HepG2 (cell line): ENCODE results near the gene XKR7. TPM values are rescaled to one million over a fixed set of nuclear protein-coding genes. Genes with fewer than 3 reads are reported as not detected.

Experiments used
- ATAC-seq: fragments of 200-7000 bp; cut with Tn5 transposase; 3 replicates; pipeline ENCODE4 v1.9.1; 2020; ENCODE audit warnings: mild to moderate bottlenecking, moderate library complexity
- BruUV-seq: library from RNA; stranded (reverse); fragments of 400-500 nt; replicated peaks from 2 replicates; lab custom pipeline; 2021; lab: Mats Ljungman, UMichigan
- CTCF ChIA-PET: fragments of 300-600 bp; formaldehyde crosslinking; extraction: SDS; loops from one replicate; lab custom pipeline; 2021; ENCODE audit warnings: low total read pairs, inconsistent platforms, low intra/inter-chr PET ratio; lab: Yijun Ruan, JAX
- POLR2A ChIA-PET: fragments of 350-600 bp; sonication (Branson Sonifier 250); formaldehyde crosslinking; loops from one replicate; lab custom pipeline; 2020; ENCODE audit warnings: antibody characterized with exemption, inconsistent platforms; lab: Yijun Ruan, JAX
- DNase-seq: peaks from one replicate; pipeline ENCODE4 v3.0.0-alpha.2; 2015; ENCODE audit warnings: low spot score
- FAIRE-seq: peaks from 3 replicates; lab custom pipeline; 2011; peaks lifted over from hg19 to GRCh38; lab: Jason Lieb, UNC
- H2AFZ ChIP-seq: one replicate; pipeline ENCODE4 v1.6.1; 2011; ENCODE audit warnings: low read length, inconsistent platforms
- H3K27ac ChIP-seq: fragments of 300-600 bp; 3 replicates; pipeline ENCODE4 v1.8.0; 2011; ENCODE audit warnings: mixed run types, mild to moderate bottlenecking, mixed read lengths, low read length, inconsistent platforms; ENCODE audit not compliant: insufficient read depth; ENCODE audit errors: extremely low read length
- H3K27me3 ChIP-seq, 2 experiments: fragments of 200-600 bp in 1 of 2; 2 replicates in 1 of 2; 3 replicates in 1 of 2; pipeline versions ENCODE4 v1.6.0 to v1.8.0; 2011; ENCODE audit warnings: low read length in 2 of 2, mild to moderate bottlenecking in 2 of 2, moderate library complexity in 2 of 2, inconsistent platforms in 1 of 2; ENCODE audit not compliant: insufficient read depth in 2 of 2, control insufficient read depth in 1 of 2
- H3K36me3 ChIP-seq, 2 experiments: fragments of 200-600 bp in 1 of 2; replicated peaks in 1 of 2; 2 replicates in 1 of 2; 3 replicates in 1 of 2; pipeline versions ENCODE4 v1.5.1 to v1.8.0; 2011; ENCODE audit warnings: low read length in 2 of 2, inconsistent platforms in 1 of 2; ENCODE audit not compliant: insufficient read depth in 2 of 2, control insufficient read depth in 1 of 2
- H3K4me1 ChIP-seq: 2 replicates; pipeline ENCODE4 v1.5.1; 2012; ENCODE audit warnings: low read length, inconsistent platforms; ENCODE audit not compliant: insufficient read depth
- H3K4me2 ChIP-seq: 2 replicates; pipeline ENCODE4 v1.6.0; 2011; ENCODE audit warnings: low read depth, low read length, inconsistent platforms
- H3K4me3 ChIP-seq, 3 experiments: fragments of 200-600 bp in 1 of 3; sonication (generic), shearing (Covaris generic) in 1 of 3; replicated peaks in 1 of 3; 2 replicates each; pipeline ENCODE4 v1.5.1; 2011 to 2016; ENCODE audit warnings: low read length in 3 of 3, inconsistent platforms in 2 of 3, low read depth in 2 of 3, mild to moderate bottlenecking in 2 of 3, control low read depth in 1 of 3, mixed read lengths in 1 of 3; ENCODE audit not compliant: insufficient read depth in 1 of 3
- H3K79me2 ChIP-seq: one replicate; pipeline ENCODE4 v1.6.1; 2011; ENCODE audit warnings: low read length, inconsistent platforms; ENCODE audit not compliant: insufficient read depth
- H3K9ac ChIP-seq: 2 replicates; pipeline ENCODE4 v1.6.0; 2011; ENCODE audit warnings: mild to moderate bottlenecking, low read depth, low read length, inconsistent platforms; ENCODE audit not compliant: insufficient read depth
- H3K9me3 ChIP-seq: 2 replicates; pipeline ENCODE4 v1.5.1; 2012; ENCODE audit warnings: mild to moderate bottlenecking, low read length
- H4K20me1 ChIP-seq: 2 replicates; pipeline ENCODE4 v1.6.0; 2011; ENCODE audit warnings: inconsistent platforms, mild to moderate bottlenecking, low read length, moderate library complexity; ENCODE audit not compliant: insufficient read depth
- CEBPB ChIP-seq: IDR thresholded peaks from 2 replicates; pipeline ENCODE4 v1.6.1; 2011; ENCODE audit warnings: low read depth, low read length, improper control_type of control experiment, borderline replicate concordance
- POLR2G ChIP-seq: fragments of 200-400 bp; formaldehyde crosslinking; IDR thresholded peaks from 2 replicates; pipeline ENCODE4 v1.6.1; 2018; ENCODE audit warnings: mild to moderate bottlenecking, low read depth, low read length, moderate library complexity
- RBM22 ChIP-seq: fragments of 200-400 bp; formaldehyde crosslinking; optimal IDR thresholded peaks from 2 replicates; pipeline ENCODE3; 2017; ENCODE audit warnings: mild to moderate bottlenecking, low read length, moderate library complexity
- ZNF644 ChIP-seq: IDR thresholded peaks from 2 replicates; pipeline ENCODE4 v1.6.1; 2016; ENCODE audit warnings: low read depth
- ZNF766 ChIP-seq: sonication (generic); formaldehyde crosslinking; IDR thresholded peaks from 2 replicates; pipeline ENCODE4 v1.5.0; 2020; ENCODE audit warnings: missing genetic modification reagents, borderline replicate concordance
- ZUFSP ChIP-seq: sonication (generic); formaldehyde crosslinking; IDR thresholded peaks from 2 replicates; pipeline ENCODE4 v1.9.0; 2021; ENCODE audit warnings: missing genetic modification reagents, mild to moderate bottlenecking, borderline replicate concordance
- WGBS: methylation state at CpG from one replicate; pipeline ENCODE4 v1.1.6; 2017; ENCODE audit warnings: low lambda C conversion rate; 5-methylcytosine and 5-hydroxymethylcytosine counted together
- in situ Hi-C: cut with HindIII; loops from 2 replicates; pipeline ENCODE4 v1.10.0; 2017; ENCODE audit warnings: low pct_unique_long_range_greater_than_20kb; ENCODE audit not compliant: extremely low pct_ligation_motif_present
- intact Hi-C: fragments of 100-400 bp; cut with micrococcal nuclease; formaldehyde crosslinking; loops from one replicate; pipeline ENCODE4 v1.10.0; 2022; ENCODE audit not compliant: unreplicated experiment
- polyA plus RNA-seq, 8 experiments: library from polyadenylated mRNA; depleted of rRNA in 3 of 8; stranded (reverse) in 7 of 8; unstranded in 1 of 8; fragments of >200 nt; fragmentation: Illumina TruSeq in 4 of 8; extraction: Trizol in 4 of 8; gene quantifications; 2 replicates each; pipeline versions ENCODE4 v1.2.1 to v1.2.3, GENCODE V29; 2011 to 2016; ENCODE audit warnings: low read depth in 4 of 8, missing spikeins in 1 of 8, mixed read lengths in 1 of 8; ENCODE audit not compliant: insufficient read depth in 1 of 8
- total RNA-seq, 5 experiments: library from RNA; depleted of rRNA; stranded (reverse); fragments of >200 nt; fragmentation: Illumina TruSeq; extraction: Trizol; gene quantifications; 2 replicates each; pipeline ENCODE4 v1.2.3, GENCODE V29; 2016; ENCODE audit warnings: low read depth in 1 of 5

Gene XKR7
- total and polyA plus RNA-seq, 2 of the 13 experiments (the other 11 are each of a cell fraction or from before 2014, with no cell fraction given) = not detected

GRCh38 chr20:31939661-31940060 is 28.3 kb upstream of the XKR7 start (continued):
- TF ChIP-seq ZUFSP = no peak

- CTCF ChIA-PET = no interaction called here
- Histone ChIP-seq H3K9ac (no peak overlapping the region), H3K4me1 (no peaks in the 10 kb centered on the region), H3K4me2 (no peak overlapping the region), H3K9me3 (no peaks in the 10 kb centered on the region), H3K79me2 (no peaks in the 10 kb centered on the region), H3K27me3 (no peaks in the 10 kb centered on the region), H3K27ac (no peak overlapping the region), H2AFZ (no peak overlapping the region), H3K36me3 (peaks cover 33 to 52% of the 10 kb centered on the region in 2 experiments), H4K20me1 (no peaks in the 10 kb centered on the region), H3K4me3 (no peak overlapping the region)
- BruUV-seq = no TSS peak
- DNase-seq = no peak
- FAIRE-seq = no peak
- intact Hi-C loops (no loop called here), in situ Hi-C loops (no loop called here)
- POLR2A ChIA-PET = interaction anchor here (2.1 kb wide), 1 partner anchor 9 kb away, joined by 7 read pairs; the partner anchor contains the start of gene PDRG1
- ATAC-seq = no peak; the same call in 2 of the 3 replicates
- WGBS = 100% methylated on average over 2 of the region's 2 CpGs
- TF ChIP-seq CEBPB (no peak), POLR2G (peak; percentile 11; the same call in 1 of the 2 replicates)
Measured at GRCh38 chr20:31943052-31943471, 24.9 kb upstream of the XKR7 start.

GRCh38 chr20:31945319-31945718 is 22.6 kb upstream of the XKR7 start:
- Histone ChIP-seq H3K4me3 (no peak overlapping the region), H3K27me3 (no peaks in the 10 kb centered on the region), H3K79me2 (peaks cover 15% of the 10 kb centered on the region), H3K4me2 (no peak overlapping the region), H2AFZ (no peak overlapping the region), H3K9me3 (no peaks in the 10 kb centered on the region), H4K20me1 (peaks cover 5% of the 10 kb centered on the region; the same call in 1 of the 2 replicates), H3K27ac (no peak overlapping the region), H3K36me3 (peaks cover 50 to 71% of the 10 kb centered on the region in 2 experiments), H3K4me1 (peaks cover 7% of the 10 kb centered on the region), H3K9ac (no peak overlapping the region)
- no TSS peak for BruUV-seq
- no peak for DNase-seq
- CTCF ChIA-PET = no interaction called here
- no peak for TF ChIP-seq ZNF644 (CRISPR knock-in tag)
- TF ChIP-seq RBM22 = peak; percentile 44
- TF ChIP-seq ZNF766 (CRISPR knock-in tag) = no peak
- no peak; the same call in 2 of the 3 replicates for ATAC-seq
- WGBS = 93% methylated on average over 4 of the region's 4 CpGs
- intact Hi-C loops (no loop called here), in situ Hi-C loops (no loop called here)
- no peak for FAIRE-seq
- POLR2A ChIA-PET = no interaction called here
